Type B pancreatic cell (in vitro differentiated cells): ENCODE data around the gene WNT10A. TPM values are rescaled to one million over a fixed set of nuclear protein-coding genes. Genes with fewer than 3 reads are reported as not detected.

Source experiments
- DNase-seq: peaks from one replicate; pipeline ENCODE4 v3.0.0; 2021; ENCODE audit warnings: mixed read lengths; ENCODE audit not compliant: unreplicated experiment; ENCODE audit errors: extremely low spot score
- H3K27ac Mint-ChIP-seq: 2 replicates; pipeline ENCODE4 v1.8.0; 2021; ENCODE audit warnings: mild to moderate bottlenecking, mixed read lengths
- H3K27me3 Mint-ChIP-seq: 2 replicates; pipeline ENCODE4 v1.8.0; 2021; ENCODE audit warnings: mixed read lengths
- H3K36me3 Mint-ChIP-seq: 2 replicates; pipeline ENCODE4 v1.8.0; 2021; ENCODE audit warnings: mixed read lengths
- H3K4me1 Mint-ChIP-seq: one replicate; pipeline ENCODE4 v1.8.0; 2021; ENCODE audit warnings: mixed read lengths; ENCODE audit not compliant: unreplicated experiment
- H3K4me3 Mint-ChIP-seq: 2 replicates; pipeline ENCODE4 v1.8.0; 2021; ENCODE audit warnings: mild to moderate bottlenecking, mixed read lengths
- H3K9me3 Mint-ChIP-seq: 2 replicates; pipeline ENCODE4 v1.8.0; 2021; ENCODE audit warnings: mixed read lengths
- total RNA-seq: library from RNA; stranded (reverse); gene quantifications from 2 replicates; pipeline ENCODE4 v1.2.1, GENCODE V29; 2021; ENCODE audit warnings: low replicate concordance
- TF ChIP-seq, protein P1 (sequence below): fragments of 200-600 bp; sonication (generic); conservative IDR thresholded peaks from 2 replicates; pipeline ENCODE4 v1.5.0; 2021; ENCODE audit warnings: antibody characterized with exemption, mild to moderate bottlenecking

The WNT10A gene
- total RNA-seq, 1 donor from 2014 or later, result 5.5 TPM

DNA sequence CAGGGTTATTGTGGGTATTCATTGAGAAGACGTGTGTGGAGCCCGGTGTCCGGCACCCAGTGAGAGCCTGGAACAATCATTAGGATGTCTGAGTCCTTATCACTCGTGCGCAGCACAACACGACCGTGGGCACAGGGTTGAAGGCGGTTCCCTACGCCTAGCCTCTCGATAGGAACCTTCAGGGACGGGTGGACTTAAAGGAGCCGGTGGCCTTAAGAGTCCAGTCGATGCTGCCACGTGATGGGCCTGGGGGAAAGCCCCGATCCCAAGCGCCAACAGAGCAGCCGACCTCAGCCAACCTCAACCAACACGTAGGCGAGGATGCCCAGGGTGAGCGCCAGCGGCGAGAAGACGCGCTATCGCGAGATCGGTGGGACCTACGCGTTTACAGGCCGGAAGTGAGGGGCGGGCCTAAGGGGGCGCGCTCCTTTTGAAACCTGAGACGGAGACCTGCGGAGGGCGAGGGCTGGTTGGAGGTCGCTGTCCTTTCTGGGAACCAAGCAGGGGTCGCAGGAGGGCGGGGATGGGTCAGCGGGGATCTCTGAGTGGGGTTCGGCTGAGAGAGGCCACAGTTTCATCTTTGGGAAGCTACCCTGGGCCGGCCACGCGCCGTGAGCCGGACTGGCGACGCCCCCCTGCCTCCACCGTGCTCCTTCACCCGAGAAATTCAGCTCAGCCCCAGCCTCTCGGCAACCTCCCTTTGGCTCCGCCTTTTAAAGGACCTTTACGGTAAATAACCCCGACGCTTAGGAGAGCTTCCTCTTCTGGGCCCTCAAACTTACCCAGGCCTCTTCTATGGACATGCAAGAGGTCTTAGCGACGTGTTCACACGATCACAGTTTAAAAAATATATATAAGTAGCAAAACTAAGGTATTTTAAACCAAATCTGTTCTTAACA lies 28.3 kb downstream of the WNT10A start:
- Mint-ChIP-seq H3K27me3 (peaks cover 25% of the 10 kb centered on the region), H3K4me1 (peaks cover 5% of the 10 kb centered on the region), H3K9me3 (no peaks in the 10 kb centered on the region), H3K27ac (peak overlapping the region; percentile 87), H3K4me3 (peak overlapping the region; percentile 92), H3K36me3 (no peaks in the 10 kb centered on the region)
- TF ChIP-seq, protein P1, sequence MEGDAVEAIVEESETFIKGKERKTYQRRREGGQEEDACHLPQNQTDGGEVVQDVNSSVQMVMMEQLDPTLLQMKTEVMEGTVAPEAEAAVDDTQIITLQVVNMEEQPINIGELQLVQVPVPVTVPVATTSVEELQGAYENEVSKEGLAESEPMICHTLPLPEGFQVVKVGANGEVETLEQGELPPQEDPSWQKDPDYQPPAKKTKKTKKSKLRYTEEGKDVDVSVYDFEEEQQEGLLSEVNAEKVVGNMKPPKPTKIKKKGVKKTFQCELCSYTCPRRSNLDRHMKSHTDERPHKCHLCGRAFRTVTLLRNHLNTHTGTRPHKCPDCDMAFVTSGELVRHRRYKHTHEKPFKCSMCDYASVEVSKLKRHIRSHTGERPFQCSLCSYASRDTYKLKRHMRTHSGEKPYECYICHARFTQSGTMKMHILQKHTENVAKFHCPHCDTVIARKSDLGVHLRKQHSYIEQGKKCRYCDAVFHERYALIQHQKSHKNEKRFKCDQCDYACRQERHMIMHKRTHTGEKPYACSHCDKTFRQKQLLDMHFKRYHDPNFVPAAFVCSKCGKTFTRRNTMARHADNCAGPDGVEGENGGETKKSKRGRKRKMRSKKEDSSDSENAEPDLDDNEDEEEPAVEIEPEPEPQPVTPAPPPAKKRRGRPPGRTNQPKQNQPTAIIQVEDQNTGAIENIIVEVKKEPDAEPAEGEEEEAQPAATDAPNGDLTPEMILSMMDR, result no peak
- peak; percentile 93 for DNase-seq

DNA sequence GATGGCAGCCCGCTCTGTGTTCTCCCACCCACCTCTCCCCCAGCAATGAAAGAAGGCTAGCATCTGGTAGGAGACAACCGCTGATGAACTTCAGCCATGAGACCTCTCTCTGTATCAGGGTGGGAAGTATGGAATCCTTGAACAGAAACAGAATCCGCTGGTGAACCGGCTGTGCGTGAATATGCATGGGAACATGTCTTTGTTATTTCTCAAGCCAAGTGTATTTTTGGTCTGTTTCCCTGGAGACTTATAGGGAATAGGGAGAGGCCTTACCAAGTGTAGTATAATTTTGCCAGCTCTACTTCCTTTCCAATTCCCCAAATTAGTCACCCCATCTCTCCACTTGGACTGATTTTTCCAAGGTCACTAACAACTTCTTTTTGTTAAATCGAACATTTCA lies 30.1 kb downstream of the WNT10A start:
- Mint-ChIP-seq H3K27ac (no peak overlapping the region), H3K27me3 (peaks cover 12% of the 10 kb centered on the region), H3K9me3 (no peaks in the 10 kb centered on the region), H3K4me3 (peak overlapping the region; percentile 24), H3K36me3 (no peaks in the 10 kb centered on the region), H3K4me1 (peaks cover 5% of the 10 kb centered on the region)
- DNase-seq, result no peak
- TF ChIP-seq, protein P1, result no peak

DNA sequence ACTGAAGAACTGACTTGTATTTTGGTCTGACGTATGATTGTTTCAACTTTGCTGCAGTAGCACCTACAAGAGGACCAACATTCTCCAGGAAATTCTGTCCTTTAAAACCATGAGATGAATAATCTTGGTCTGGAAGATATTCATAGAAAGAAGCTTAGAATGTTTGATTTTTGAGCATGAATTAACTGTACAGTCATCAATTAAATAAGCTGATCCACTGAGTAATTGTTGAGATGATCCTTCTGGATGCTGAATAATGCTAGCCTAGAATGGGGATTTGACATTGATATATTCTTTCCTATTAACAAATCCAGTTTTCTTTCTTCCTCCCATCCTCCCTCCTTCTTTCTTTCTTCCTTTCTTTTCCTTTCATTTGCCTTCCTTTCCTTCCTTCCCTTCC lies 39.9 kb downstream of the WNT10A start:
- H3K36me3 Mint-ChIP-seq, result no peaks in the 10 kb centered on the region
- TF ChIP-seq, protein P1, result no peak
- H3K27ac Mint-ChIP-seq, result no peak overlapping the region
- no peaks in the 10 kb centered on the region for H3K9me3 Mint-ChIP-seq
- H3K27me3 Mint-ChIP-seq, result peaks cover 4% of the 10 kb centered on the region
- no peak overlapping the region for H3K4me3 Mint-ChIP-seq
- no peaks in the 10 kb centered on the region for H3K4me1 Mint-ChIP-seq
- no peak for DNase-seq

DNA sequence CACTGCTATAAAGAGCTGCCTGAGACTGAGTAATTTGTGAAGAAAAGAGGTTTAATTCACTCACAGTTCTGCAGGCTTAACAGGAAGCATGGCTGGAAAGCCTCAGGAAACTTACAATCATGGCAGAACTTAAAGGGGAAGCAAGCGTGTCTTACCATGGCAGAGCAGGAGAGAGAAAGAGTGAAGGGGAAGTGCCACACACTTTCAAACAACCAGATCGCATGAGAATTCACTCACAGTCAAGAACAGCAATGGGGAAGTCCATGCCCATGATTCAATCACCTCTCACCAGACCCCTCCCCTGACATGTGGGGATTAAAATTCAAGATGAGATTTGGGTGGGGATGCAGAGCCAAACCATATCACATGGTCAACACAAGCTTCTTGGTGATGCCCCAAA lies 44.1 kb downstream of the WNT10A start:
- H3K27ac Mint-ChIP-seq, result no peak overlapping the region
- H3K27me3 Mint-ChIP-seq, result peaks cover 8% of the 10 kb centered on the region
- H3K9me3 Mint-ChIP-seq, result no peaks in the 10 kb centered on the region
- H3K4me1 Mint-ChIP-seq, result no peaks in the 10 kb centered on the region
- H3K36me3 Mint-ChIP-seq, result no peaks in the 10 kb centered on the region
- H3K4me3 Mint-ChIP-seq, result no peak overlapping the region
- no peak for DNase-seq
- TF ChIP-seq, protein P1, result no peak

DNA sequence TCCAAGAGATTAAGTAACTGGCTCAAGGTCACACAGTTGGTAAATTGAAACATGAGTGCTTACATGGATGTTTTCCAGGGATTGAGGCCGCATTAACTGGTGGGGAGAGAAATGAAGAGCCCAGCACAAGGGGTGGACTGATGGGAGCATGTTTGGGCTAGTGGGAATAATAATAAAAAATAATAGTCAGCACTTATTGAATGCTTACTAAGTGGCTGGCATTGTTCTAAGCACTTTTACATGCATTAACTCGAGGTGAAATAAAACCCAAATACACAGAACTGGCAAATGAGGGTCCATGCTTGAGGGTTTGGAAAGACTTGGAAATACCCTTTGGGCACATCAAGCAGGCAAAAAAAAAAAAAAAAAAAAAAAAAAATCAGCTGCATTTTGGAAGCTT lies 44.8 kb downstream of the WNT10A start:
- Mint-ChIP-seq H3K4me1 (no peaks in the 10 kb centered on the region), H3K27me3 (peaks cover 10% of the 10 kb centered on the region), H3K36me3 (no peaks in the 10 kb centered on the region), H3K9me3 (no peaks in the 10 kb centered on the region), H3K4me3 (no peak overlapping the region), H3K27ac (no peak overlapping the region)
- no peak for DNase-seq
- TF ChIP-seq, protein P1, result no peak
